ENCODE measurements around the gene ACSL4.
"Not testable (repeated sequence)": the region's sequence is repeated elsewhere in the genome, so short reads cannot be mapped to it uniquely, and the experiment has no call there.

ACSL4 gene

GRCh38 chrX:109644671-109645070, 88.4 kb downstream of the ACSL4 start:
- H3K36me3 ChIP-seq (ENCODE audit: insufficient read depth, low read length), result not testable (repeated sequence)

GRCh38 chrX:109643687-109644086, 89.4 kb downstream of the ACSL4 start:
- Histone ChIP-seq H3K4me3 (ENCODE audit: low read length) (no peak overlapping the region), H3K27me3 (ENCODE audit: insufficient read depth, low read length) (no peaks in the 10 kb centered on the region), H3K36me3 (ENCODE audit: insufficient read depth, low read length) (no peaks in the 10 kb centered on the region), H3K4me1 (ENCODE audit: insufficient read depth, low read length) (no peaks in the 10 kb centered on the region), H3K9me3 (ENCODE audit: low read length) (no peaks in the 10 kb centered on the region), H2AFZ (ENCODE audit: low read depth, low read length) (no peak overlapping the region)

More at GRCh38 chrX:109644671-109645070, 88.4 kb downstream of the ACSL4 start:
- not testable (repeated sequence) for H2AFZ ChIP-seq (ENCODE audit: low read depth, low read length); H3K4me3 ChIP-seq (ENCODE audit: low read length); H3K4me1 ChIP-seq (ENCODE audit: insufficient read depth, low read length); H3K9me3 ChIP-seq (ENCODE audit: low read length); H3K27me3 ChIP-seq (ENCODE audit: insufficient read depth, low read length)

GRCh38 chrX:109638158-109638557, 94.9 kb downstream of the ACSL4 start:
- Histone ChIP-seq H3K27me3 (ENCODE audit: insufficient read depth, low read length) (no peaks in the 10 kb centered on the region), H2AFZ (ENCODE audit: low read depth, low read length) (no peak overlapping the region), H3K4me1 (ENCODE audit: insufficient read depth, low read length) (no peaks in the 10 kb centered on the region), H3K9me3 (ENCODE audit: low read length) (no peaks in the 10 kb centered on the region), H3K36me3 (ENCODE audit: insufficient read depth, low read length) (no peaks in the 10 kb centered on the region), H3K4me3 (ENCODE audit: low read length) (no peak overlapping the region)

GRCh38 chrX:109637477-109637876, 95.6 kb downstream of the ACSL4 start:
- H3K4me1 ChIP-seq (ENCODE audit: insufficient read depth, low read length); H3K9me3 ChIP-seq (ENCODE audit: low read length); H3K36me3 ChIP-seq (ENCODE audit: insufficient read depth, low read length); H2AFZ ChIP-seq (ENCODE audit: low read depth, low read length); H3K27me3 ChIP-seq (ENCODE audit: insufficient read depth, low read length); H3K4me3 ChIP-seq (ENCODE audit: low read length): not testable (repeated sequence)

- Histone ChIP-seq H2AFZ (ENCODE audit: low read depth, low read length) (no peak overlapping the region), H3K36me3 (ENCODE audit: insufficient read depth, low read length) (no peaks in the 10 kb centered on the region), H3K27me3 (ENCODE audit: insufficient read depth, low read length) (no peaks in the 10 kb centered on the region), H3K9me3 (ENCODE audit: low read length) (no peaks in the 10 kb centered on the region), H3K4me1 (ENCODE audit: insufficient read depth, low read length) (no peaks in the 10 kb centered on the region), H3K4me3 (ENCODE audit: low read length) (no peak overlapping the region)
Measured at GRCh38 chrX:109635146-109635545, 97.9 kb downstream of the ACSL4 start.

GRCh38 chrX:109632906-109633504, 100.1 kb downstream of the ACSL4 start:
- Histone ChIP-seq H2AFZ (ENCODE audit: low read depth, low read length) (no peak overlapping the region), H3K27me3 (ENCODE audit: insufficient read depth, low read length) (no peaks in the 10 kb centered on the region), H3K4me1 (ENCODE audit: insufficient read depth, low read length) (no peaks in the 10 kb centered on the region), H3K4me3 (ENCODE audit: low read length) (no peak overlapping the region), H3K36me3 (ENCODE audit: insufficient read depth, low read length) (no peaks in the 10 kb centered on the region), H3K9me3 (ENCODE audit: low read length) (no peaks in the 10 kb centered on the region)

GRCh38 chrX:109629310-109629709, 103.7 kb downstream of the ACSL4 start:
- Histone ChIP-seq H2AFZ (ENCODE audit: low read depth, low read length) (no peak overlapping the region), H3K36me3 (ENCODE audit: insufficient read depth, low read length) (no peaks in the 10 kb centered on the region), H3K9me3 (ENCODE audit: low read length) (peaks cover 5% of the 10 kb centered on the region)

GRCh38 chrX:109626637-109627036, 106.4 kb downstream of the ACSL4 start:
- Histone ChIP-seq H3K4me1 (ENCODE audit: insufficient read depth, low read length) (no peaks in the 10 kb centered on the region), H3K36me3 (ENCODE audit: insufficient read depth, low read length) (no peaks in the 10 kb centered on the region), H2AFZ (ENCODE audit: low read depth, low read length) (no peak overlapping the region), H3K27me3 (ENCODE audit: insufficient read depth, low read length) (no peaks in the 10 kb centered on the region), H3K4me3 (ENCODE audit: low read length) (no peak overlapping the region), H3K9me3 (ENCODE audit: low read length) (peaks cover 5% of the 10 kb centered on the region)

More at GRCh38 chrX:109629310-109629709, 103.7 kb downstream of the ACSL4 start:
- Histone ChIP-seq H3K4me1 (ENCODE audit: insufficient read depth, low read length) (no peaks in the 10 kb centered on the region), H3K27me3 (ENCODE audit: insufficient read depth, low read length) (no peaks in the 10 kb centered on the region), H3K4me3 (ENCODE audit: low read length) (no peak overlapping the region)

- no peak within 1 kb of the TSS for H2AFZ ChIP-seq (ENCODE audit: low read depth, low read length)
- H3K4me1 ChIP-seq (ENCODE audit: insufficient read depth, low read length), result no peaks in the 10 kb centered on the region
- no peaks in the 10 kb centered on the region for H3K27me3 ChIP-seq (ENCODE audit: insufficient read depth, low read length)
- no peak within 1 kb of the TSS for H3K4me3 ChIP-seq (ENCODE audit: low read length)
- H3K36me3 ChIP-seq (ENCODE audit: insufficient read depth, low read length), result no peaks in the 10 kb centered on the region
- peaks cover 5% of the 10 kb centered on the region for H3K9me3 ChIP-seq (ENCODE audit: low read length)
Measured at GRCh38 chrX:109624641-109625616, 108.1 kb downstream of the ACSL4 start, which contains the start of gene KCNE5. Gene KCNE5 (minus strand): TSS chrX:109625172. CDS start chrX:109625020, 152 bp downstream.

- no peak overlapping the region for H3K4me3 ChIP-seq (ENCODE audit: low read length)
- H3K4me1 ChIP-seq (ENCODE audit: insufficient read depth, low read length), result no peaks in the 10 kb centered on the region
- H3K9me3 ChIP-seq (ENCODE audit: low read length), result peaks cover 5% of the 10 kb centered on the region
- H2AFZ ChIP-seq (ENCODE audit: low read depth, low read length), result no peak overlapping the region
- no peaks in the 10 kb centered on the region for H3K27me3 ChIP-seq (ENCODE audit: insufficient read depth, low read length)
- no peaks in the 10 kb centered on the region for H3K36me3 ChIP-seq (ENCODE audit: insufficient read depth, low read length)
Measured at GRCh38 chrX:109623997-109624396, 109.1 kb downstream of the ACSL4 start.

- Histone ChIP-seq H3K4me1 (ENCODE audit: insufficient read depth, low read length) (no peaks in the 10 kb centered on the region), H3K27me3 (ENCODE audit: insufficient read depth, low read length) (no peaks in the 10 kb centered on the region), H3K36me3 (ENCODE audit: insufficient read depth, low read length) (no peaks in the 10 kb centered on the region), H2AFZ (ENCODE audit: low read depth, low read length) (no peak overlapping the region), H3K4me3 (ENCODE audit: low read length) (no peak overlapping the region), H3K9me3 (ENCODE audit: low read length) (peaks cover 5% of the 10 kb centered on the region)
Measured at GRCh38 chrX:109622270-109622669, 110.8 kb downstream of the ACSL4 start.

GRCh38 chrX:109619771-109620170, 113.3 kb downstream of the ACSL4 start:
- H3K4me3 ChIP-seq (ENCODE audit: low read length), result no peak overlapping the region
- no peaks in the 10 kb centered on the region for H3K27me3 ChIP-seq (ENCODE audit: insufficient read depth, low read length)
- no peaks in the 10 kb centered on the region for H3K9me3 ChIP-seq (ENCODE audit: low read length)
- H3K36me3 ChIP-seq (ENCODE audit: insufficient read depth, low read length), result no peaks in the 10 kb centered on the region
- no peak overlapping the region for H2AFZ ChIP-seq (ENCODE audit: low read depth, low read length)
- no peaks in the 10 kb centered on the region for H3K4me1 ChIP-seq (ENCODE audit: insufficient read depth, low read length)

GRCh38 chrX:109614951-109615350, 118.1 kb downstream of the ACSL4 start:
- H3K9me3 ChIP-seq (ENCODE audit: low read length), result no peaks in the 10 kb centered on the region
- H3K27me3 ChIP-seq (ENCODE audit: insufficient read depth, low read length), result no peaks in the 10 kb centered on the region
- H3K4me1 ChIP-seq (ENCODE audit: insufficient read depth, low read length), result no peaks in the 10 kb centered on the region
- no peaks in the 10 kb centered on the region for H3K36me3 ChIP-seq (ENCODE audit: insufficient read depth, low read length)
- no peak overlapping the region for H3K4me3 ChIP-seq (ENCODE audit: low read length)
- H2AFZ ChIP-seq (ENCODE audit: low read depth, low read length), result no peak overlapping the region
